ENCODE data around the gene SRGN.

DNA sequence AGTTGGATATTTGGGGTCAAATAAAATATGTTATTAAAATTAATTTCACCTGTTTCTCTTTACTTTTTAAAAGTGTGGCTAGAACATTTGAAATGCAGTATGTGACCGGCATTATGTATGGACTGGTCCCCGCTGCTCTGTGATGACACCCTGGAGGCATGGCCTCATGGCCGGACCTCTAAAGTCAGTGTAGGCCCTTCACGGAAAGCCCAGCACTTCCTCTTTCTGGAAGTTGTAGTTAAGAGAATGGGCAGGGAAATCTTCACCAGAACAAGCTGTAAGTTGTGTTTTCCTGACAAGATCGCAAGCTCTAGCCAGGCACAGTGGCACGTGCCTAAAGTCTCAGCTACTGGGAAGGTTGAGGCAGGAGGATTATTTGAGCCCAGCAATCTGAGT lies 38.3 kb upstream of the SRGN start:
- TF ChIP-seq POLR2AphosphoS5 (IDR thresholded peaks at IDR 0.05; ENCODE audit: low read depth, low read length) (no peak), RFX5 (IDR thresholded peaks at IDR 0.05; ENCODE audit: borderline replicate concordance, low read depth, low read length) (no peak), CBX8 (IDR thresholded peaks at IDR 0.05; ENCODE audit: borderline replicate concordance, low read depth, low read length) (no peak), TAF1 (IDR thresholded peaks at IDR 0.05; ENCODE audit: low read depth, low read length) (no peak), YY1 (IDR thresholded peaks at IDR 0.05; ENCODE audit: low read depth, low read length) (no peak), EZH2 (IDR thresholded peaks at IDR 0.05; ENCODE audit: low read depth, low read length, severe bottlenecking) (no peak), ZNF274 (IDR thresholded peaks at IDR 0.05; ENCODE audit: borderline replicate concordance, extremely low read depth, low read length) (no peak), TAF7 (optimal IDR thresholded peaks at IDR 0.05; ENCODE audit: borderline replicate concordance, low read depth, low read length) (no peak), RBBP5 (IDR thresholded peaks at IDR 0.05; ENCODE audit: borderline replicate concordance, low read depth, low read length) (no peak), HDAC6 (IDR thresholded peaks at IDR 0.05; ENCODE audit: low read depth, low read length) (no peak), SP4 (IDR thresholded peaks at IDR 0.05; ENCODE audit: low read length) (no peak), POLR2A (IDR thresholded peaks at IDR 0.05; ENCODE audit: control extremely low read depth in 1 of 2, low read depth in 2 of 2, low read length in 2 of 2) (no peak), FOSL1 (IDR thresholded peaks at IDR 0.05; ENCODE audit: insufficient read depth, low read depth, low read length) (no peak)
- TF ChIP-seq, protein P1, sequence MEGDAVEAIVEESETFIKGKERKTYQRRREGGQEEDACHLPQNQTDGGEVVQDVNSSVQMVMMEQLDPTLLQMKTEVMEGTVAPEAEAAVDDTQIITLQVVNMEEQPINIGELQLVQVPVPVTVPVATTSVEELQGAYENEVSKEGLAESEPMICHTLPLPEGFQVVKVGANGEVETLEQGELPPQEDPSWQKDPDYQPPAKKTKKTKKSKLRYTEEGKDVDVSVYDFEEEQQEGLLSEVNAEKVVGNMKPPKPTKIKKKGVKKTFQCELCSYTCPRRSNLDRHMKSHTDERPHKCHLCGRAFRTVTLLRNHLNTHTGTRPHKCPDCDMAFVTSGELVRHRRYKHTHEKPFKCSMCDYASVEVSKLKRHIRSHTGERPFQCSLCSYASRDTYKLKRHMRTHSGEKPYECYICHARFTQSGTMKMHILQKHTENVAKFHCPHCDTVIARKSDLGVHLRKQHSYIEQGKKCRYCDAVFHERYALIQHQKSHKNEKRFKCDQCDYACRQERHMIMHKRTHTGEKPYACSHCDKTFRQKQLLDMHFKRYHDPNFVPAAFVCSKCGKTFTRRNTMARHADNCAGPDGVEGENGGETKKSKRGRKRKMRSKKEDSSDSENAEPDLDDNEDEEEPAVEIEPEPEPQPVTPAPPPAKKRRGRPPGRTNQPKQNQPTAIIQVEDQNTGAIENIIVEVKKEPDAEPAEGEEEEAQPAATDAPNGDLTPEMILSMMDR (IDR thresholded peaks at IDR 0.05; ENCODE audit: control extremely low read depth in 1 of 3, insufficient read depth in 1 of 3, low read depth in 1 of 3, low read length in 3 of 3): no peak
